Epidermal melanocyte (primary cell): ENCODE results near the gene ITIH1.

ENCODE experiments used
- DNase-seq: peaks from one replicate; pipeline ENCODE4 v3.0.0; 2011; ENCODE audit warnings: low spot score; ENCODE audit not compliant: insufficient read length

The ITIH1 gene

GRCh38 chr3:52788890-52789745 is 11.7 kb downstream of the ITIH1 start:
- no peak for DNase-seq

GRCh38 chr3:52789746-52790040 is 12.3 kb downstream of the ITIH1 start:
- no peak for DNase-seq

- no peak for DNase-seq
These were observed 12.9 kb downstream of the ITIH1 start for GRCh38 chr3:52790337-52790736.

- DNase-seq, result no peak
These were observed 13.3 kb downstream of the ITIH1 start for GRCh38 chr3:52790741-52791140.

- DNase-seq, result peak; percentile 6
These were observed 14.0 kb downstream of the ITIH1 start for GRCh38 chr3:52791366-52791765.

GRCh38 chr3:52791928-52792327 is 14.5 kb downstream of the ITIH1 start:
- DNase-seq, result no peak

GRCh38 chr3:52792413-52792812 is 15.0 kb downstream of the ITIH1 start:
- no peak for DNase-seq

- no peak for DNase-seq
These were observed 15.7 kb downstream of the ITIH1 start for GRCh38 chr3:52792961-52793695.

GRCh38 chr3:52793702-52794611 is 16.6 kb downstream of the ITIH1 start:
- DNase-seq, result no peak

- no peak for DNase-seq
These were observed 17.3 kb downstream of the ITIH1 start, which contains the start of gene ITIH3 for GRCh38 chr3:52794612-52795099. TSS of gene ITIH3 (plus strand) at chr3:52794796. CDS start at chr3:52794804, 8 bp downstream.

- DNase-seq, result no peak
These were observed 18.0 kb downstream of the ITIH1 start for GRCh38 chr3:52795298-52795900.

GRCh38 chr3:52796411-52796810 is 19.0 kb downstream of the ITIH1 start:
- no peak for DNase-seq

- DNase-seq, result no peak
These were observed 21.1 kb downstream of the ITIH1 start for GRCh38 chr3:52798376-52798977.

- DNase-seq, result no peak
These were observed 21.6 kb downstream of the ITIH1 start for GRCh38 chr3:52798978-52799476.

- DNase-seq, result no peak
These were observed 22.7 kb downstream of the ITIH1 start for GRCh38 chr3:52800079-52800478.

- DNase-seq, result no peak
These were observed 24.4 kb downstream of the ITIH1 start for GRCh38 chr3:52801839-52802238.

GRCh38 chr3:52805270-52806039 is 28.1 kb downstream of the ITIH1 start:
- DNase-seq, result no peak

- DNase-seq, result no peak
These were observed 31.8 kb downstream of the ITIH1 start for GRCh38 chr3:52809149-52809548.

- no peak for DNase-seq
These were observed 32.4 kb downstream of the ITIH1 start for GRCh38 chr3:52809662-52810377.
